Right lung (tissue), 5 donors: Measurements from ENCODE around the gene HBE1. TPM values are rescaled to one million over a fixed set of nuclear protein-coding genes. Genes with fewer than 3 reads are reported as not detected.
"Not testable (repeated sequence)": the region's sequence is repeated elsewhere in the genome, so short reads cannot be mapped to it uniquely, and the experiment has no call there.

ENCODE experiments used
- DNase-seq, 2 donors: peaks; one replicate each; pipeline ENCODE4 v3.0.0-alpha.2; 2013
- polyA plus RNA-seq, 5 donors: library from polyadenylated mRNA; unstranded; fragments of 120-200 nt; gene quantifications; one replicate each; pipeline versions ENCODE4 v1.2.1 to v1.2.3, GENCODE V29; 2013; ENCODE audit warnings: inconsistent platforms in 1 of 5, low replicate concordance in 1 of 5; ENCODE audit not compliant: insufficient read length in 5 of 5, insufficient read depth in 1 of 5

The HBE1 gene
- polyA plus RNA-seq, 5 donors: 6.2 to 50.3 (median 10.6) TPM

- not testable (repeated sequence) for DNase-seq
These were observed 15.7 kb downstream of the HBE1 start for GRCh38 chr11:5254023-5254422.

GRCh38 chr11:5253440-5253839 lies 16.3 kb downstream of the HBE1 start:
- DNase-seq: not testable (repeated sequence)

GRCh38 chr11:5252919-5253265 lies 16.9 kb downstream of the HBE1 start:
- no peak for DNase-seq

- no peak for DNase-seq
These were observed 17.4 kb downstream of the HBE1 start for GRCh38 chr11:5252192-5252918.

GRCh38 chr11:5251746-5252145 lies 18.0 kb downstream of the HBE1 start:
- DNase-seq: no peak

- no peak for DNase-seq
These were observed 19.1 kb downstream of the HBE1 start for GRCh38 chr11:5250543-5251204.

- not testable (repeated sequence) for DNase-seq
These were observed 19.8 kb downstream of the HBE1 start, which contains the start of gene HBG1 for GRCh38 chr11:5249807-5250396. Gene HBG1 (minus strand): TSS chr11:5249857. CDS start chr11:5249804, 53 bp downstream.

GRCh38 chr11:5248498-5248897 lies 21.2 kb downstream of the HBE1 start:
- DNase-seq: not testable (repeated sequence)

- no peak for DNase-seq
These were observed 22.1 kb downstream of the HBE1 start for GRCh38 chr11:5247472-5248192.

GRCh38 chr11:5246772-5247471 lies 22.8 kb downstream of the HBE1 start:
- no peak for DNase-seq

GRCh38 chr11:5245155-5245554 lies 24.6 kb downstream of the HBE1 start:
- DNase-seq: no peak

- no peak for DNase-seq
These were observed 25.9 kb downstream of the HBE1 start for GRCh38 chr11:5243816-5244180.

- DNase-seq: no peak
These were observed 26.6 kb downstream of the HBE1 start for GRCh38 chr11:5242933-5243815.

- no peak for DNase-seq
These were observed 27.5 kb downstream of the HBE1 start for GRCh38 chr11:5242208-5242607.

GRCh38 chr11:5241458-5241857 lies 28.3 kb downstream of the HBE1 start:
- DNase-seq: no peak

GRCh38 chr11:5240458-5240857 lies 29.3 kb downstream of the HBE1 start:
- no peak for DNase-seq

- no peak for DNase-seq
These were observed 29.7 kb downstream of the HBE1 start for GRCh38 chr11:5240056-5240455.

- DNase-seq: no peak
These were observed 30.7 kb downstream of the HBE1 start for GRCh38 chr11:5239046-5239445.

GRCh38 chr11:5238486-5238885 lies 31.3 kb downstream of the HBE1 start:
- no peak for DNase-seq

- no peak for DNase-seq
These were observed 32.3 kb downstream of the HBE1 start for GRCh38 chr11:5237420-5237819.
